Activated naive CD4-positive, alpha-beta T cell treated with anti-CD3 and anti-CD28 coated beads, Interleukin-2, amount 10 ng/mL, durations not matched to agents 7 days and 5 days (primary cell): Measurements from ENCODE around the gene EP300.

ENCODE experiments used
- CTCF ChIA-PET: fragments of 350-600 bp; sonication (Branson Sonifier 250); formaldehyde crosslinking; loops from one replicate; lab custom pipeline; 2021; ENCODE audit warnings: antibody characterized with exemption; lab: Charles Lee
- DNase-seq: peaks from one replicate; pipeline ENCODE4 v3.0.0-alpha.2; 2020
- H3K27ac Mint-ChIP-seq: one replicate; pipeline ENCODE4 v1.8.0; 2021; ENCODE audit warnings: mild to moderate bottlenecking, moderate library complexity, mixed read lengths
- H3K27me3 Mint-ChIP-seq: one replicate; pipeline ENCODE4 v1.8.0; 2021; ENCODE audit warnings: mild to moderate bottlenecking, mixed read lengths
- H3K36me3 Mint-ChIP-seq: one replicate; pipeline ENCODE4 v1.8.0; 2021; ENCODE audit warnings: mixed read lengths
- H3K4me1 Mint-ChIP-seq: one replicate; pipeline ENCODE4 v1.8.0; 2021; ENCODE audit warnings: mixed read lengths
- H3K4me3 Mint-ChIP-seq: one replicate; pipeline ENCODE4 v1.8.0; 2021; ENCODE audit warnings: mild to moderate bottlenecking, moderate library complexity, mixed read lengths
- H3K9me3 Mint-ChIP-seq: one replicate; pipeline ENCODE4 v1.8.0; 2021; ENCODE audit warnings: mixed read lengths

The EP300 gene

GRCh38 chr22:41070665-41071331 lies 21.6 kb upstream of the EP300 start:
- H3K9me3 Mint-ChIP-seq: no peaks in the 10 kb centered on the region
- no peak for DNase-seq
- CTCF ChIA-PET: no interaction called here
- peaks cover 17% of the 10 kb centered on the region for H3K4me1 Mint-ChIP-seq
- peaks cover 4% of the 10 kb centered on the region for H3K27me3 Mint-ChIP-seq
- H3K27ac Mint-ChIP-seq: no peak overlapping the region
- no peak overlapping the region for H3K4me3 Mint-ChIP-seq
- H3K36me3 Mint-ChIP-seq: no peaks in the 10 kb centered on the region

GRCh38 chr22:41074061-41074460 lies 18.3 kb upstream of the EP300 start:
- Mint-ChIP-seq H3K27ac (no peak overlapping the region), H3K4me3 (no peak overlapping the region), H3K27me3 (peaks cover 11% of the 10 kb centered on the region), H3K36me3 (no peaks in the 10 kb centered on the region), H3K9me3 (no peaks in the 10 kb centered on the region), H3K4me1 (peaks cover 4% of the 10 kb centered on the region)
- CTCF ChIA-PET: no interaction called here
- no peak for DNase-seq

- no peak overlapping the region for H3K4me3 Mint-ChIP-seq
- H3K4me1 Mint-ChIP-seq: peaks cover 2% of the 10 kb centered on the region
- CTCF ChIA-PET: no interaction called here
- no peaks in the 10 kb centered on the region for H3K36me3 Mint-ChIP-seq
- DNase-seq: no peak
- H3K27ac Mint-ChIP-seq: no peak overlapping the region
- H3K9me3 Mint-ChIP-seq: no peaks in the 10 kb centered on the region
- peaks cover 11% of the 10 kb centered on the region for H3K27me3 Mint-ChIP-seq
Observed at GRCh38 chr22:41074466-41074865, 17.9 kb upstream of the EP300 start.

- Mint-ChIP-seq H3K27ac (no peak overlapping the region), H3K4me3 (no peak overlapping the region), H3K36me3 (no peaks in the 10 kb centered on the region), H3K4me1 (peaks cover under 1% of the 10 kb centered on the region), H3K27me3 (peaks cover 11% of the 10 kb centered on the region), H3K9me3 (no peaks in the 10 kb centered on the region)
- CTCF ChIA-PET: no interaction called here
- DNase-seq: no peak
Observed at GRCh38 chr22:41074941-41075710, 17.3 kb upstream of the EP300 start.

DNA sequence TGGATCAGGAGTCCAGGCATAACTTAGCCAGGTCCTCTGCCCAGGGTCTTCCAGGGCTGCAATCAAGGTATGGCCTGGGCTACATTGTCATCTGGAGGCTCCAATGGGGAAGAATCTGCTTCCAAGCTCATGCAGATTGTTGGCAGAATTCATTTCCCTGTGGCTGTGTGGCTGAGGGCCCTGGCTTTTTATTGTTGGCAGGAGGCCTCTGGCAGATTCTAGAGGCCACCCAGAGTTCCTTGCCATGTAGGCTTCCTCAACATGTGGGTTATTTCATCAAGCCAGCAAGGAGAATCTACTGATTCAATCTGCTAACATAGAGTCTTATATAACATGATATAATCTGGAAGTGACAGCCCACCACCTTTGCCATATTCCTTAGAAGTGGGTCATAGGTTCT lies 16.4 kb upstream of the EP300 start:
- CTCF ChIA-PET: no interaction called here
- Mint-ChIP-seq H3K4me1 (no peaks in the 10 kb centered on the region), H3K27ac (no peak overlapping the region), H3K4me3 (no peak overlapping the region), H3K27me3 (peaks cover 11% of the 10 kb centered on the region), H3K36me3 (no peaks in the 10 kb centered on the region), H3K9me3 (no peaks in the 10 kb centered on the region)
- no peak for DNase-seq

- no peak overlapping the region for H3K27ac Mint-ChIP-seq
- no peaks in the 10 kb centered on the region for H3K4me1 Mint-ChIP-seq
- H3K9me3 Mint-ChIP-seq: no peaks in the 10 kb centered on the region
- no peak overlapping the region for H3K4me3 Mint-ChIP-seq
- DNase-seq: no peak
- peaks cover 11% of the 10 kb centered on the region for H3K27me3 Mint-ChIP-seq
- CTCF ChIA-PET: no interaction called here
- H3K36me3 Mint-ChIP-seq: no peaks in the 10 kb centered on the region
Observed at GRCh38 chr22:41076857-41077256, 15.5 kb upstream of the EP300 start.

DNA sequence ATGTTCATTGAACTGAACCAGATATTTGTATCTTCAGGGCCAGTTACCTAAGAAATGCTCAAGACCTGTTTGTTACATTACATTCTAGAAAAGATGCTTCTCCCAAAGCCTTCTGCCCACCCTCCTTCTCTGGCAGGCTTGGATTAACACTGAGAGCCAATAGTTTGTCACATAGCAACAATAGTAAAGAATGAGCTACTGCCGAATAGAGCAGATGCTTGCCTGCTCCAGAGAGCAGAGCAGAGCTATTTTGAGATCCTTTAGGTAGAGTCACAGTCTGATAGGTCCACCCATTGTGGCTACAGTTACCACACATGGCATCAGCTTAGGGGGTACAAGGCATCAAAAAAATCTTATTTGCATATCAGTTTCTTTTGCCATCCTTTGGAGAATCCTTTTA lies 13.5 kb upstream of the EP300 start:
- CTCF ChIA-PET: no interaction called here
- H3K4me3 Mint-ChIP-seq: no peak overlapping the region
- H3K27ac Mint-ChIP-seq: no peak overlapping the region
- no peaks in the 10 kb centered on the region for H3K9me3 Mint-ChIP-seq
- DNase-seq: no peak
- no peaks in the 10 kb centered on the region for H3K36me3 Mint-ChIP-seq
- H3K4me1 Mint-ChIP-seq: no peaks in the 10 kb centered on the region
- H3K27me3 Mint-ChIP-seq: peaks cover 10% of the 10 kb centered on the region

DNA sequence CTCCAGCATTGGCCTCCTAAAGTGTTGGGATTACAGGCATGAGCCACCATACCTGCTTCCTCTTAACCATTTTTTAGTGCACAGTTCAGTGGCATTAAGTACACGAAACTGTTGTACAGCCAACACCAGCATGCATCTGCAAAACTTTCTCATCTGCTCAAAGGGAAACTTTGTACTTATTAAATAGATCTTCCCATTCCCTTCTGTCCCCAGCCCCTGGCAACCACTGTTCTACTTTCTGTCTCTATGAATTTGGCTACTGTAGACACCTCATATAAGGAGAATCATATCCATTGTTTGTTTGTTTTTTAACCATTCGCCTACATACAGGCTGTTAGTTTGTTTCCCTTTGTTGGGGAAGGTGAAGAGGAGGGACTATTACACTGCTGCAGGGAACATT lies 6.5 kb upstream of the EP300 start:
- no peak for DNase-seq
- H3K4me1 Mint-ChIP-seq: peaks cover 6% of the 10 kb centered on the region
- peaks cover 2% of the 10 kb centered on the region for H3K9me3 Mint-ChIP-seq
- H3K27ac Mint-ChIP-seq: no peak overlapping the region
- CTCF ChIA-PET: interaction anchor here (0.7 kb wide), 1 partner anchor 695 kb away, joined by 3 read pairs; no protein-coding TSS in a partner anchor
- no peaks in the 10 kb centered on the region for H3K27me3 Mint-ChIP-seq
- H3K4me3 Mint-ChIP-seq: no peak overlapping the region
- no peaks in the 10 kb centered on the region for H3K36me3 Mint-ChIP-seq

GRCh38 chr22:41091132-41092022 lies 1.0 kb upstream of the EP300 start:
- H3K27me3 Mint-ChIP-seq: peaks cover 4% of the 10 kb centered on the region
- peaks cover 2% of the 10 kb centered on the region for H3K9me3 Mint-ChIP-seq
- CTCF ChIA-PET: no interaction called here
- H3K27ac Mint-ChIP-seq: peak overlapping the region; percentile 100
- H3K4me3 Mint-ChIP-seq: peak overlapping the region; percentile 100
- peaks cover 25% of the 10 kb centered on the region for H3K36me3 Mint-ChIP-seq
- peaks cover 33% of the 10 kb centered on the region for H3K4me1 Mint-ChIP-seq
- DNase-seq: peak; percentile 99

- Mint-ChIP-seq H3K36me3 (peaks cover 31% of the 10 kb centered on the region), H3K27ac (peak overlapping the region; percentile 96), H3K4me3 (peak overlapping the region; percentile 99), H3K4me1 (peaks cover 45% of the 10 kb centered on the region), H3K9me3 (peaks cover 2% of the 10 kb centered on the region), H3K27me3 (peaks cover 4% of the 10 kb centered on the region)
- CTCF ChIA-PET: interaction anchor here (0.9 to 2.9 kb wide), 3 partner anchors 45 to 170 kb away, joined by 3 to 10 read pairs (median 6); no protein-coding TSS in a partner anchor
- DNase-seq: peak; percentile 47
Observed at GRCh38 chr22:41092847-41093411, 537 bp downstream of the EP300 start.

DNA sequence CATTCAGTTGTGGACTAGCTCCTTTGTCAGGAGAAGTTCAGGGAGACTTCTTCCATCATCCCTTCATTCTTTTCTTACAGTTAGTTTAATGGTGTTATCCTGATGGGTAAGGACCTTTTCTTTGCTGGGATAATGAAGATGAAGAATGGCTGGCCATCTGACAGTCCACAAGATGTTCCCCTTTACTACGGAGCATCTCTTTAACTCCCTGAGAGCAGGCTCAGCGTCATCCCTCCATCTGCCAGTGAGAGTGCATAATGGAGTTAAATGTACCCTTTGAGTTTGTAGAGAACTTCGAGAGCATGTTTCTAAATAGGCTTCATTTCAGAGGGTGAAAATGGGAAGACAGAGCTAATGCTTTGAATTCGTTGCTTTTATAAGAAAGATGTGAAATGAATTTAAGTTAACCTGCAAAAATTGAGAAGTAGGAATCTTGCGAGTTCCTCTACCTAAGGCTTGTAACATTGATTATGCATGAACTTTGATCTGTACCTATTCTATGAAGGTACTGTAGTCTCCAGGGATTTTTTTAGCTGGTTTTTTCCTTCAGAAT lies 1.7 kb downstream of the EP300 start:
- peaks cover 53% of the 10 kb centered on the region for H3K4me1 Mint-ChIP-seq
- peaks cover 2% of the 10 kb centered on the region for H3K9me3 Mint-ChIP-seq
- H3K27me3 Mint-ChIP-seq: peaks cover 4% of the 10 kb centered on the region
- H3K36me3 Mint-ChIP-seq: peaks cover 38% of the 10 kb centered on the region
- peak overlapping the region; percentile 96 for H3K27ac Mint-ChIP-seq
- peak overlapping the region; percentile 99 for H3K4me3 Mint-ChIP-seq
- peak; percentile 46 for DNase-seq
- CTCF ChIA-PET: interaction anchor here (0.6 to 2.9 kb wide), 3 partner anchors 51 to 172 kb away, joined by 3 to 10 read pairs (median 6); no protein-coding TSS in a partner anchor

- Mint-ChIP-seq H3K36me3 (peaks cover 49% of the 10 kb centered on the region), H3K9me3 (no peaks in the 10 kb centered on the region), H3K4me1 (peaks cover 60% of the 10 kb centered on the region), H3K4me3 (no peak overlapping the region), H3K27me3 (peaks cover 4% of the 10 kb centered on the region), H3K27ac (no peak overlapping the region)
- CTCF ChIA-PET: interaction anchor here (0.9 kb wide), 1 partner anchor 174 kb away, joined by 3 read pairs; no protein-coding TSS in a partner anchor
- no peak for DNase-seq
Observed at GRCh38 chr22:41096391-41096790, 4.0 kb downstream of the EP300 start.

DNA sequence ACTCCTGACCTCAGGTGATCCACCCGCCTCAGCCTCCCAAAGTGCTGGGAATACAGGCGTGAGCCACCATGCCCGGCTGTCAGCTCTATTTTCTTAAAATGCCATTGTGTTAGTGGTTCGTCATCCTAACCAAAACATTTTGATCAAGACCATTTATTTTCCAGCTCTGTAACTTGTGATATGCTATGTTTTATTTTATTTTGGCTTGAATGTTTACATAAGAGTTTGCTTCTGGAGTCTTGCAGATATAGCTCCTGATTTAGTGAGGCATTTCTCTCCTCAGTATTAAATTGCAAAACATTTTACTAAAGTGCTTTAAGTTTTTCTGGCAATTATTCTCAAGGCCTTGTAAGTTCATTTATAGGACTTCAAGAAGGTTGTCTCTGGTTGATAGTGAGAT lies 4.4 kb downstream of the EP300 start:
- H3K27me3 Mint-ChIP-seq: no peaks in the 10 kb centered on the region
- no peak for DNase-seq
- H3K4me3 Mint-ChIP-seq: no peak overlapping the region
- H3K36me3 Mint-ChIP-seq: peaks cover 48% of the 10 kb centered on the region
- H3K9me3 Mint-ChIP-seq: no peaks in the 10 kb centered on the region
- H3K27ac Mint-ChIP-seq: no peak overlapping the region
- H3K4me1 Mint-ChIP-seq: peaks cover 60% of the 10 kb centered on the region
- CTCF ChIA-PET: interaction anchor here (0.9 kb wide), 1 partner anchor 174 kb away, joined by 3 read pairs; no protein-coding TSS in a partner anchor
